Measurements from ENCODE around the gene ATP11C. TPM values are rescaled to one million over a fixed set of nuclear protein-coding genes. Genes with fewer than 3 reads are reported as not detected.

The ATP11C gene
- polyA plus RNA-seq, 1 experiment: 43.4 TPM

- POLR2A ChIA-PET: no interaction called here
- DNase-seq (ENCODE audit: low read depth, low spot score): no peak
- no peak overlapping the region for H3K4me3 ChIP-seq (ENCODE audit: low read depth, low read length)
- no peak for TF ChIP-seq CTCF (IDR thresholded peaks at IDR 0.05; ENCODE audit: low read depth, low read length)
- H3K9me3 ChIP-seq (ENCODE audit: control insufficient read depth, insufficient read depth, low read length): no peaks in the 10 kb centered on the region
- no peaks in the 10 kb centered on the region for H3K27me3 ChIP-seq (ENCODE audit: control insufficient read depth, insufficient read depth, low read length)
- CTCF ChIA-PET: no interaction called here
- H3K27ac ChIP-seq (ENCODE audit: low read depth, low read length): no peak overlapping the region
Observed at GRCh38 chrX:139907078-139907477, 25.8 kb downstream of the ATP11C start.

DNA sequence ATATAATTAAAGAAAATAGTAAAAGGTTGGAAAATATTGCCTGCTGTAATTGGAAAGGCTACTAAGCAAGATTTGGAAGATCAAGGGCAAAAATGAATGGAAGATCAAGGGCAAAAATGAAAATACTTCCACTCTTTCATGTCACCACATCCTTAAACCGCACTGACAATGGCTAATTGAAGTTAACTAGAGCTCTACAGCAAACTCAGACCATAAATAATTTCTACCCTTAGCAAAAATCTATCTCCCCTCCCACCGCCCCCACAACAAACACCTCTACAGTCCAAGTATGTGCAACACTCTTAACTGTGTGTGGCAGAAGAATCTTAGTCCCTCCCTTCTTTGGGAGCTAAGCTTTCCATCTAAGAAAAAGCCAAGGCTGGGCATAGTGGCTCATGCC is 27.1 kb downstream of the ATP11C start:
- no peaks in the 10 kb centered on the region for H3K9me3 ChIP-seq (ENCODE audit: control insufficient read depth, insufficient read depth, low read length)
- DNase-seq (ENCODE audit: low read depth, low spot score): no peak
- no peak for TF ChIP-seq CTCF (IDR thresholded peaks at IDR 0.05; ENCODE audit: low read depth, low read length)
- CTCF ChIA-PET: no interaction called here
- H3K27ac ChIP-seq (ENCODE audit: low read depth, low read length): no peak overlapping the region
- no peaks in the 10 kb centered on the region for H3K27me3 ChIP-seq (ENCODE audit: control insufficient read depth, insufficient read depth, low read length)
- POLR2A ChIA-PET: no interaction called here
- no peak overlapping the region for H3K4me3 ChIP-seq (ENCODE audit: low read depth, low read length)

DNA sequence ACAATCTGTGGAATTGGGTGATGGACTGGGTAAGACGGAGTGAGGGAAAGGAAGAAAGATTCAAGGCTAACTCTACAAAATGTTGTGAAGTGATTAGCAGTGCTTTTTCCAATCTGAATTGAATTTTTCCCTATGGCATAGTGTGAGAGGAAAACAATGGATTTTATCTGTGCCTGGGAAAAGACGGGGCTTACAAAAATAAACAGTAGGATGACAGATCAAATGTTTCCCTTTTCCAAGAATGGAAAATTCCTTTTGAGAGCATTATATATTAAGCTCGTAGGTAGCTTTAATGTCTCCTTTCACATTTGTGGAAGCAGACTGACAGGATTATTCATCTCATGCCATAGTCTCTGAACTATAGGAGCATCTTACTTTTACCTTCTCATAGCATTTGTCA is 27.8 kb downstream of the ATP11C start:
- DNase-seq (ENCODE audit: low read depth, low spot score): no peak
- CTCF ChIA-PET: no interaction called here
- no peaks in the 10 kb centered on the region for H3K27me3 ChIP-seq (ENCODE audit: control insufficient read depth, insufficient read depth, low read length)
- no peak for TF ChIP-seq CTCF (IDR thresholded peaks at IDR 0.05; ENCODE audit: low read depth, low read length)
- H3K27ac ChIP-seq (ENCODE audit: low read depth, low read length): no peak overlapping the region
- POLR2A ChIA-PET: no interaction called here
- no peaks in the 10 kb centered on the region for H3K9me3 ChIP-seq (ENCODE audit: control insufficient read depth, insufficient read depth, low read length)
- no peak overlapping the region for H3K4me3 ChIP-seq (ENCODE audit: low read depth, low read length)

- POLR2A ChIA-PET: no interaction called here
Observed at GRCh38 chrX:139903210-139903609, 29.6 kb downstream of the ATP11C start.

GRCh38 chrX:139902559-139902958 is 30.3 kb downstream of the ATP11C start:
- no peak overlapping the region for H3K4me3 ChIP-seq (ENCODE audit: low read depth, low read length)
- no peak for DNase-seq (ENCODE audit: low read depth, low spot score)
- H3K9me3 ChIP-seq (ENCODE audit: control insufficient read depth, insufficient read depth, low read length): no peaks in the 10 kb centered on the region
- POLR2A ChIA-PET: no interaction called here
- CTCF ChIA-PET: no interaction called here
- no peaks in the 10 kb centered on the region for H3K27me3 ChIP-seq (ENCODE audit: control insufficient read depth, insufficient read depth, low read length)
- no peak for TF ChIP-seq CTCF (IDR thresholded peaks at IDR 0.05; ENCODE audit: low read depth, low read length)
- no peak overlapping the region for H3K27ac ChIP-seq (ENCODE audit: low read depth, low read length)

More at GRCh38 chrX:139903210-139903609, 29.6 kb downstream of the ATP11C start:
- H3K27ac ChIP-seq (ENCODE audit: low read depth, low read length): no peak overlapping the region
- TF ChIP-seq CTCF (IDR thresholded peaks at IDR 0.05; ENCODE audit: low read depth, low read length): no peak
- no peaks in the 10 kb centered on the region for H3K27me3 ChIP-seq (ENCODE audit: control insufficient read depth, insufficient read depth, low read length)
- CTCF ChIA-PET: no interaction called here
- no peak for DNase-seq (ENCODE audit: low read depth, low spot score)
- no peaks in the 10 kb centered on the region for H3K9me3 ChIP-seq (ENCODE audit: control insufficient read depth, insufficient read depth, low read length)
- no peak overlapping the region for H3K4me3 ChIP-seq (ENCODE audit: low read depth, low read length)
